Adrenal gland (tissue), 12 donors: Measurements from ENCODE around the gene ARMC9. TPM values are rescaled to one million over a fixed set of nuclear protein-coding genes. Genes with fewer than 3 reads are reported as not detected.

Source experiments
- DNase-seq, 7 donors: peaks; one replicate each; pipeline ENCODE4 v3.0.0-alpha.2; 2019 to 2020
- H3K27ac ChIP-seq, 5 donors: fragments of 200-600 bp; sonication (generic) in 4 of 5; 1 replicate in 3 of 5; 2 replicates in 2 of 5; pipeline versions ENCODE4 v1.5.1 to v1.8.0; 2016 to 2020; ENCODE audit warnings: mild to moderate bottlenecking in 1 of 5
- H3K27me3 ChIP-seq: fragments of 200-600 bp; 2 replicates; pipeline ENCODE4 v1.8.0; 2021
- H3K36me3 ChIP-seq, 2 donors: fragments of 200-600 bp; replicated peaks in 1 of 2; 1 replicate in 1 of 2; 2 replicates in 1 of 2; pipeline versions ENCODE4 v1.5.1 to v1.8.0; 2018 to 2022
- H3K4me1 ChIP-seq, 2 donors: fragments of 200-600 bp; replicated peaks in 1 of 2; 1 replicate in 1 of 2; 2 replicates in 1 of 2; pipeline versions ENCODE4 v1.5.1 to v1.8.0; 2018 to 2021
- H3K4me3 ChIP-seq, 4 donors: fragments of 200-600 bp; sonication (generic) in 3 of 4; one replicate each; pipeline ENCODE4 v1.5.1; 2016 to 2018
- H3K9me3 ChIP-seq, 3 donors: fragments of 200-600 bp; sonication (generic) in 1 of 3; replicated peaks in 1 of 3; 1 replicate in 2 of 3; 2 replicates in 1 of 3; pipeline versions ENCODE4 v1.5.1 to v1.8.0; 2016 to 2021
- POLR2A ChIP-seq, 2 donors: fragments of 450-650 bp; IDR thresholded peaks; one replicate each; pipeline ENCODE4 v1.6.1; 2017; ENCODE audit warnings: antibody characterized with exemption in 2 of 2, mild to moderate bottlenecking in 2 of 2, moderate library complexity in 1 of 2
- WGBS, 4 donors: extraction: QIAGEN DNeasy Blood & Tissue Kit in 2 of 4; methylation state at CpG; one replicate each; pipeline versions ENCODE4 v1.1.5 to v1.1.7; 2013 to 2017; 5-methylcytosine and 5-hydroxymethylcytosine counted together
- intact Hi-C, 2 donors: fragments of 100-400 bp; cut with DNase I; formaldehyde crosslinking; loops; one replicate each; pipeline versions ENCODE4 v1.14.1 to v1.15.0; 2022 to 2023
- polyA plus RNA-seq, 3 donors: library from polyadenylated mRNA; stranded (reverse); fragments of 200-250 nt in 2 of 3; fragments of 350-450 nt in 1 of 3; fragmentation: Illumina TruSeq in 1 of 3; extraction: RNeasy Lipid Tissue Mini Kit (QIAGEN cat#74804) in 1 of 3; gene quantifications; one replicate each; pipeline ENCODE4 v1.2.3, GENCODE V29; 2013 to 2014
- total RNA-seq, 9 donors: library from RNA; depleted of rRNA in 4 of 9; stranded (reverse); fragments of >200 nt in 4 of 9; fragments of 120-200 nt in 1 of 9; fragmentation: NEBNext Ultra II Directional in 1 of 9; extraction: Animal tissue kit (Norgen Biotek cat#: 25700) in 1 of 9; gene quantifications; one replicate each; pipeline versions ENCODE4 v1.1.0 to v1.2.4, GENCODE V29; 2013 to 2023
- TF ChIP-seq, protein P1 (sequence below), 6 experiments: fragments of 450-650 bp in 4 of 6; fragments of 200-600 bp in 2 of 6; sonication (generic) in 1 of 6; IDR thresholded peaks; 1 replicate in 5 of 6; 2 replicates in 1 of 6; pipeline versions ENCODE4 v1.5.1 to v1.8.0; 2016 to 2021; ENCODE audit warnings: antibody characterized with exemption in 6 of 6, mild to moderate bottlenecking in 2 of 6, moderate library complexity in 1 of 6
- donor health status: healthy with polysubstance abuse.
- donor health status: Bipolar disorder and iron deficiency.
- donor health status: DM: yes; HTN: yes; CAD: no.
- donor health status: DM: no; HTN: no; CAD: no.
- donor health status: DM: no; HTN: no; CAD: no.
- donor health status: DM: yes; HTN: yes; CAD: no.

Gene ARMC9
- total and polyA plus RNA-seq, 12 donors = 22.0 to 109 (median 54.2) TPM

DNA sequence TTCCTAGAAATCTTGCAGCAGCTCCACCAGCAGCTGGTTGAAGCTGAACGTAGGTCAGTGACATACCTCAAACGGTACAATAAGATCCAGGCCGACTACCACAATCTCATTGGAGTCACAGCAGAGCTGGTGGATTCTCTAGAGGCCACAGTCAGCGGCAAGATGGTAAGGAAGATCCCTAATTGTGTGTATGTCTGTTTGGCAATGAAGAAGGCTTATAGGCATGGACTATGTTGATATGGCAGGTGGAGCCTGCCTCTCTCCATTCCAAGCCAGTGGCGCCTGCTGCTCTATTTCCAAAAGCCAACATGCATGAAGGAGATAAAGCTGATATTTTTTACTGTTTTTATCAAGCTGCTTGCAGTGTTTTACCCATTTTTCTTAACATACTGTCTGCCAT, 36.8 kb downstream of the ARMC9 start:
- Histone ChIP-seq H3K9me3 (no peaks in the 10 kb centered on the region), H3K4me3 (no peak overlapping the region), H3K4me1 (peaks cover 0 to under 1% of the 10 kb centered on the region in 2 donors), H3K27me3 (no peaks in the 10 kb centered on the region), H3K27ac (no peak overlapping the region), H3K36me3 (peaks cover 0 to 28% of the 10 kb centered on the region in 2 donors)
- intact Hi-C loops = no loop called here
- TF ChIP-seq POLR2A (IDR thresholded peaks at IDR 0.05) = no peak
- TF ChIP-seq, protein P1, sequence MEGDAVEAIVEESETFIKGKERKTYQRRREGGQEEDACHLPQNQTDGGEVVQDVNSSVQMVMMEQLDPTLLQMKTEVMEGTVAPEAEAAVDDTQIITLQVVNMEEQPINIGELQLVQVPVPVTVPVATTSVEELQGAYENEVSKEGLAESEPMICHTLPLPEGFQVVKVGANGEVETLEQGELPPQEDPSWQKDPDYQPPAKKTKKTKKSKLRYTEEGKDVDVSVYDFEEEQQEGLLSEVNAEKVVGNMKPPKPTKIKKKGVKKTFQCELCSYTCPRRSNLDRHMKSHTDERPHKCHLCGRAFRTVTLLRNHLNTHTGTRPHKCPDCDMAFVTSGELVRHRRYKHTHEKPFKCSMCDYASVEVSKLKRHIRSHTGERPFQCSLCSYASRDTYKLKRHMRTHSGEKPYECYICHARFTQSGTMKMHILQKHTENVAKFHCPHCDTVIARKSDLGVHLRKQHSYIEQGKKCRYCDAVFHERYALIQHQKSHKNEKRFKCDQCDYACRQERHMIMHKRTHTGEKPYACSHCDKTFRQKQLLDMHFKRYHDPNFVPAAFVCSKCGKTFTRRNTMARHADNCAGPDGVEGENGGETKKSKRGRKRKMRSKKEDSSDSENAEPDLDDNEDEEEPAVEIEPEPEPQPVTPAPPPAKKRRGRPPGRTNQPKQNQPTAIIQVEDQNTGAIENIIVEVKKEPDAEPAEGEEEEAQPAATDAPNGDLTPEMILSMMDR (IDR thresholded peaks at IDR 0.05) = no peak
- WGBS, 4 donors = 88 to 94% (median 91%) methylated on average over 5 of the region's 5 CpGs
- DNase-seq = no peak

DNA sequence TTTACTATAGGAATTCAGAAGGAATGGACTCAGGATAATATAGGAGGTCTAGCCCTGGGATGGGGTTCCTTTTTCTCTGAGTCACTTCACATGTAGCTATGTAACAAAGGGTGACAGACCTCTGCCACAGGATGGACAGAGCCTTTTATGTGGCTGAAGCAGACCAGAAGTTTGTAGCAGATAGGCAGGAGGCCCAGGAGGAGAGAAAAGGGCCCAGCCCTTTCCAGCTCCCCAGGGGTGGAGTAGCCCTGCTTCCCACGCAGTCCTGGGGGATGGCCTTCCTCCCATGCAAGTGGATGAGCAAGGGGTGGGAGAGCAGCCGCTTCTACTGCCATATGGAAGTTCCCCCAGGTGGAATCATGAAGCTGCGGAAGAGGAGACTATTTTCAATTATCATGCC, 40.3 kb downstream of the ARMC9 start:
- Histone ChIP-seq H3K4me1 (peaks cover 13 to 19% of the 10 kb centered on the region in 2 donors), H3K9me3 (no peaks in the 10 kb centered on the region), H3K27ac (no peak overlapping the region), H3K36me3 (peaks cover 0 to 28% of the 10 kb centered on the region in 2 donors), H3K4me3 (no peak overlapping the region), H3K27me3 (no peaks in the 10 kb centered on the region)
- no peak for DNase-seq
- intact Hi-C loops = no loop called here
- 91 to 98% (median 96%) methylated on average over 3 of the region's 3 CpGs for WGBS, 4 donors
- TF ChIP-seq, protein P1 (IDR thresholded peaks at IDR 0.05) = no peak
- no peak for TF ChIP-seq POLR2A (IDR thresholded peaks at IDR 0.05)

DNA sequence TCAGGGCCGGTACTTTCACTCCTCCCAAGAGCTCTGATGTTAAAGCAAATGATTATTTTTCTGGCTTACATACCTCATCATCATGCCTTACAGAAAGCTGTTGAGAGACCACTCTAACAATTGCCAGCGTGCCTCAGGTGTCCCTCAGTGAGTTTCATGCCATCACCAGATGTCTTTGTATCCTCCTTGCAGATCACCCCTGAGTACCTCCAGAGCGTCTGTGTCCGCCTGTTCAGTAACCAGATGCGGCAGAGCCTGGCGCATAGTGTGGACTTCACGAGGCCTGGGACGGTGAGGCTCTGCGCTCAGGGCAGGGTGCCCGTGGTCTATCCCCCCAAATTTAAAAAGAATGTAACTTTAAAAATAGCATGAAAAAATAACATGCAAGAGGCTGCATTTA, 41.3 kb downstream of the ARMC9 start:
- DNase-seq = peak in 1 of 7 donors; percentile 46
- Histone ChIP-seq H3K27ac (peak overlapping the region in 1 of 5 donors; percentile 18), H3K4me3 (no peak overlapping the region), H3K9me3 (no peaks in the 10 kb centered on the region), H3K36me3 (peaks cover 0 to 28% of the 10 kb centered on the region in 2 donors), H3K27me3 (no peaks in the 10 kb centered on the region), H3K4me1 (peaks cover 13 to 22% of the 10 kb centered on the region in 2 donors)
- 93 to 97% (median 97%) methylated on average over 10 of the region's 10 CpGs for WGBS, 4 donors
- TF ChIP-seq POLR2A (IDR thresholded peaks at IDR 0.05) = no peak
- TF ChIP-seq, protein P1 (IDR thresholded peaks at IDR 0.05) = no peak
- intact Hi-C loops = no loop called here

DNA sequence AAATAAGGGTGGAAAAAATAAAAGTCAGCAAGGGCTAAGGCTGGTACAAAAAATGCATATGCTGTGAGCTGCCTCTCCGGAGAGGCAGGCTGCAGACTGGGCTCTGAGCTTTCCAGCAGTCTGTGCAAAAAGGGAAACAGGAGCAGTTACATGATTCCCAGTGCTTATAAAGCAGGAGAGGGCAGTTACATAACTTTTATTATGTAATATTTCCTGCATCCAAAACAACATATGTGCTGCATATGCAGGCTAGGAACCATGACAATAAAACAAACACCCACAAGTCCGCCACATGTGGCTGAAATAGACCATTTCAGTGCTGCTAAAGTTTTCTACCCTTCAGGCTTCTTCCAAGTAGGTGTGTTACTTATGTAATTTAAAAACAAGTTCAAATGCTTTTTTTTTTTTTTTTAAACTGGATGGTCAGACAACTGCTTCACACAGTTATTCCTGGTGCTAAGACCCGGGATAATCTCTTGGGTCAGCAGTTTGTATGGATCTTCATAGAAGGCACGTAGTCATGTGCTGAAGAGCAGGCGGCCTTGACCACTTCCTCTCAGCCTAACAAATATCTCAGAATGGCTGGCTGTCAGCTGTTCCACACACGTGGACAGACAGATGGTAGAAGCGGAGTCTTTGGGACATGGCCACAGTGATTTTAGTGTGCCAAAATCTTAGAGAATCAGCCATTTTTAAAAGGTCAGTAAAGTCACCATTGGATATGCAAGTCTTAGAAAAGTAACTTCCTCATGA, 43.5 kb downstream of the ARMC9 start:
- peaks cover 13 to 29% of the 10 kb centered on the region in 2 donors for H3K4me1 ChIP-seq
- H3K9me3 ChIP-seq = no peaks in the 10 kb centered on the region
- DNase-seq = peak; percentile 55 to 86 (median 83)
- no peak overlapping the region for H3K4me3 ChIP-seq
- peaks cover 0 to 13% of the 10 kb centered on the region in 2 donors for H3K36me3 ChIP-seq
- 36 to 42% (median 41%) methylated on average over 7 of the region's 7 CpGs for WGBS, 4 donors
- no peak for TF ChIP-seq POLR2A (IDR thresholded peaks at IDR 0.05)
- TF ChIP-seq, protein P1 (IDR thresholded peaks at IDR 0.05) = no peak
- H3K27ac ChIP-seq = peak overlapping the region in 4 of 5 donors; percentile 42 to 77 (median 64)
- intact Hi-C loops = no loop called here
- no peaks in the 10 kb centered on the region for H3K27me3 ChIP-seq
